Non-pigmented ciliary epithelial cell (primary cell): Measurements from ENCODE around the gene RHOC.

Experiments
- DNase-seq: peaks from one replicate; pipeline ENCODE4 v3.0.0-alpha.2; 2010; ENCODE audit warnings: low read depth

RHOC gene

GRCh38 chr1:112717263-112717873, 10.4 kb upstream of the RHOC start:
- DNase-seq = no peak

GRCh38 chr1:112716133-112716720, 9.3 kb upstream of the RHOC start:
- peak; percentile 72 for DNase-seq

DNA sequence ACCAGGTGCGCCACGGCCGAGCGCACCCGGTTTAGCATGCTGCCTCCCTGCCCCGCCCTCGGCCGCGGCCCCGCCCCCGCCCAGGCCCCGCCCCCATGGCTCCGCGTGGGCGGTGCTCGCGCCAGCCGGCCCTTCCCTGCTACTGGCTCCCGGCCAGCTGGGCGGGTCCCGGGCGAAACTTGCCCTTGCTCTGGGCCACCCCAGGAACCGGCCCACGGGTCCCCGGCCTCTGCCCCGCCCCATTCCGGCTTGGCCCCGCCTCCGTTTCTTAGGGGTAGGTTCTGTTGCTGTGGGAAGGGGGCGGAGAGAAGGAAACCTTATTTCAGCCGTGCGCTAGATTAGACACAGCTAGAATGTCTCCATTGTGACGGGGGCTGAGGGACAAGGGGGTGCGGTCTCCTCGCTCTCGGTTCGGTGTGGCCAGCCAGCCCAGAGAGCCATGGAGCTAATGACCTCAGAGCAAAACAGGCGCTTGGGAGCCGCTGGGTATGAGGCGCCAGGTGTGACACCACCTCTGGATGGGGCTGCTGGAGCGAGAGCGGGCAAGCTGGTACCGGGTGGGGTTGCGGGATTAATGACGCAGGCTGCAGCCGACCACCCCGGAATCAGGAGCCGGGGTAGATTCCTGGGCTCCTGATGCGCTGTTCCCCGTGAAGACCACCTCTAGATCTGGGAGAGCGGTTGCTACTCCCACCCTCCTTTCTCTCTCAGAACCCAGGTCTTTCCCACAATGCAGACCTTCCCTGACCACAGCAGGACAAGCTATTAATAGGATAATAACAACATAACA, 8.5 kb upstream of the RHOC start, which contains the start of gene PPM1J:
PPM1J (minus strand) TSS at position 69 of the 790 bp plus-strand sequence; CDS start at position 38, 31 bp downstream.
- no peak for DNase-seq

DNA sequence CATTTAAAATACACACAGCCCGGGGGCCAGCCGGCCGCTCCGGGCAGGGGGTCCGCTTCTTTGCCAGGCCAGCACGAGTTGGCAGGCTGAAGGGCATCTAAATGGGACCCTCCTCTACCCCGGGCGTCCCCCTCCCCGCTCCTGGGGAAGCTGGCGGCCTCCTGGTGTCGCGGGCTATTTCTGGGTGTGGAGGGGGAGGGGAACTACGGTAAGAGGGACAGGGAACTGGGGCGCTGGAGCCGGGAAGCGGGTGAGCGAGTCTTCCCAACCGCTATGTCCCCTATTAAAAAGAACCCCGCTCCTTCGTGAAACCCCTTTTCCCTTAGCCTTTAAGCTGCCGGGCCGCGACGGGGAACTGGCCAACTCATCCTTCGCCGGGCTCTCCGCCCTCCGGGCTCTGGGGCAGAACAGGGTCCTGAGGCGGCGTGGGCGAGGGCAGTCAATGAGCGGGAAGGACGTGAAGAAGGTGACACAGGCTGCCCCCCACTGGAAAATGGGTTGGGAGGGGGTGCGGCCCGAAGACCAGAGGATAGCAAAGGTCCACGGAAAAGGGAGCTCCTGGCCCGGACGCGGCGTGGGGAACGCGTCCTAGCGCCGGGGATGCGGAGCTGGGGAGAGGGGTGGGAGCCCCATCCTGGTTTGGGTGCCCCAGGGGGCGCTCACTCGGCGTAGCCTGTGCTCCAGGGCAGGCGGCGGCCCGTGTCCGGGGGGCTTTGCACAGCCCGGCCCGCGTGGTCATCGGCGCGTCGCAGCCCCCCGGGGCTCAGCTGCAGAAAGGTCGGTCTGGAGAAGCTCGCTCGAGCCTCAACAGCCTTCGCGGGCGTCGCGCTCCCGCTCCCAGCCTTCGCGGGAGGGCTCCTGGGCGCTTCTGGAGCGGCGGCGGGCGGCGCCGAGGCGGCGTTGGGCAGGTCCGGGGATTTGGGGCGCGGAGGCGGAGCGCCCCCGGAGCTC, 7.7 kb upstream of the RHOC start:
- DNase-seq = no peak

- DNase-seq = no peak
These were observed 6.8 kb upstream of the RHOC start for GRCh38 chr1:112713466-112714312.

GRCh38 chr1:112712701-112713128, 5.8 kb upstream of the RHOC start:
- no peak for DNase-seq

DNA sequence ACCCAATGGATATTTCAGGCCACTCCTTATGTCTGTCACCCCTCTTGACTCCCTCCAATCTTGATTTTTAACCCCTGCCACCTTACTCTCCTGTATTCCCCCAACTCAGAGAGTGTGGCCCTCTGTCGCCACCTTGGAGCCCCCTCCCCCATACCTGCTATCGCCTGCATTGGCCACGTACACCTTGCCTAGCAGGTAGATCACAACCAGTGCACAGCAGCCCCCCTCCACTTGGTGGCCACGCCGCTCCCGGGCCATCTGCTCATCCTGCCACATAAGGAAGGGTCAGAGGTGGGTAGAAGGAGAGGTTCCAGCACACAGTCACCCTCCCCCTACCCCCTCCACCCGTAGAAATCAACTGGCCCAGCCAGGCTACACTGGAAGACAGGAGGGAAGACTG, 5.3 kb upstream of the RHOC start:
- DNase-seq = no peak

GRCh38 chr1:112711670-112712069, 4.7 kb upstream of the RHOC start:
- no peak for DNase-seq

GRCh38 chr1:112711041-112711440, 4.1 kb upstream of the RHOC start:
- DNase-seq = no peak

DNA sequence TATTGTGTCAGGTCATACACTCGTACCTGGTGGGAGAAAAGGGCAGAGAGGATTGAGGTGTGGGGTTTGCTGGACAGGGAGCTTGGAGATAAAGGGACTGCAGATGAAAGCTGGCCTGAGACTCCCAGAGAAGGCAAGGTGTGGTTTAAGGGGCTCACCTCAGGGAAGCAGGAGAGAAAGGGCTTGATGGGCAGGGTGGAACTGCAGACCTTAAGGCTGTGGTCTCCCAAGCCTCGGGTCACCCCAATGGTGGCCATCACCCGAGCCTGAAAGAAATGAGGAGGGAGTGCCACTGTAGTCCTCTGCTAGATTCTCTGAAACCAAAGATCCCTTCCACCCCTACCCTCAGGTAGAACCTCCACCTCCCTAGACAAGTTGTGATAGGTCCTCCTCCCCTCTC, 3.7 kb upstream of the RHOC start:
- no peak for DNase-seq

DNA sequence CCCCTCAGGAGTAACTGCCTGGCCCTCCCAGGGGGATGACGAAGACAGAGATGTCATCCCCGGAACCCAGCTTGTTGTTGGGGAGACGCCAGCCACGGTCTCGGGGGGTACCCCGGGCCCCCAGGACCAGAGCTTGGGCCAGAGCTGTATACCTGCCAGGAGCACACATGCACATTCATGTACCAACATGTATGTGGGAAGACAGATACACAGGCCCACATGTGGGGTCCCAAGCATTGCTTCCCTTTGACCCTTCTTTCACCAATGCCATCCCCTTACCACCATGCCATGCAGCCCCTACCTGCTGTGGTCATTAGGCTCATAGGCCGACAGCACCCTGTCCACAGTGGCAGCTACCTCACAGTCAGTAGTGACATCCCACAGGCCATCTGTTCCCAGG, 3.2 kb upstream of the RHOC start:
- no peak for DNase-seq

- DNase-seq = no peak
These were observed 1.6 kb upstream of the RHOC start for GRCh38 chr1:112708489-112708888.

GRCh38 chr1:112708002-112708448, 1.1 kb upstream of the RHOC start:
- no peak for DNase-seq

GRCh38 chr1:112707221-112708001, 484 bp upstream of the RHOC start:
- peak; percentile 47 for DNase-seq

GRCh38 chr1:112704934-112705627, 1.8 kb downstream of the RHOC start:
- peak; percentile 90 for DNase-seq

DNA sequence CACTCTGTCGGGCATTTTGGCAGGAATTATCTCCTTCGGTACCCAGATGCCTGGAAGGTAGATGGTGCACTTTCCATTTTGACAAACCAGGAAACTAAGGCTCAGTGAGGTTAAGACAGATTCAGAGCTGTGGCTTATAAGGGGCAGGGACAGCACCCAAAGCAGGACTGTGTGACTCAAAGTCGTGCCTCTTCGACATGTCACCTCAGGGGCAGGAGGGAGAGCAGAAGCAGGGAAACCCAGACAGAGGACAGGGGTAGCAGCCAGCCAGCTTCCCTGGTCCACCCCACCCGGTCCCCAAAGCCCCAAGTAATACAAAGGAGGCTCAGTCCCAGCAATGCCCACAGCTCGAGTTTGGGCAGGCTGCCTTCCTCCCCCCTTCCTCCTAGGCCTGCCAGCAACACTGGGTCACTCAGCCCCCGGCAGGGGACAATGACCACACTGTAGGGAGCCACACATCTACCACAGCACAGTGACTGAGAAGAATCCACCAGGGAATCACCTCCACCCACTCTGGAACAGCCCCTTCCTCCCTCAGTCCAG, 2.5 kb downstream of the RHOC start:
- DNase-seq = no peak

- DNase-seq = no peak
These were observed 3.2 kb downstream of the RHOC start for GRCh38 chr1:112703706-112704105.

- DNase-seq = no peak
These were observed 4.3 kb downstream of the RHOC start for GRCh38 chr1:112702420-112703261.

GRCh38 chr1:112702067-112702395, 4.9 kb downstream of the RHOC start:
- DNase-seq = no peak
